Omental fat pad (tissue), 4 donors: ENCODE results near the gene RBM33. TPM values are rescaled to one million over a fixed set of nuclear protein-coding genes. Genes with fewer than 3 reads are reported as not detected.

Experiments
- ATAC-seq: fragments of 150-250 bp; one replicate; pipeline ENCODE4 v1.9.1; 2016; ENCODE audit warnings: mild to moderate bottlenecking, moderate library complexity; ENCODE audit not compliant: low FRiP score
- DNase-seq: peaks from one replicate; pipeline ENCODE4 v3.0.0-alpha.2; 2019; ENCODE audit warnings: low spot score
- CTCF ChIP-seq, 3 donors: fragments of 450-650 bp; IDR thresholded peaks; one replicate each; pipeline ENCODE4 v1.5.1; 2016 to 2017; ENCODE audit warnings: antibody characterized with exemption in 3 of 3, mild to moderate bottlenecking in 3 of 3, moderate library complexity in 2 of 3
- total RNA-seq, 4 donors: library from RNA; depleted of rRNA; stranded (reverse); fragments of >200 nt; gene quantifications; one replicate each; pipeline ENCODE4 v1.1.0, GENCODE V29; 2016

RBM33 gene
- total RNA-seq, 4 donors from 2014 or later: 19.5 to 53.4 (median 32.0) TPM

GRCh38 chr7:155802291-155802690 is 157.8 kb downstream of the RBM33 start:
- no peak for TF ChIP-seq CTCF (IDR thresholded peaks at IDR 0.05)
- DNase-seq (no peak), ATAC-seq (no peak)

- ATAC-seq (no peak), DNase-seq (no peak)
- TF ChIP-seq CTCF (IDR thresholded peaks at IDR 0.05): no peak
These were observed 158.5 kb downstream of the RBM33 start for GRCh38 chr7:155802906-155803417.

GRCh38 chr7:155803418-155804376 is 159.2 kb downstream of the RBM33 start:
- ATAC-seq: no peak
- TF ChIP-seq CTCF (IDR thresholded peaks at IDR 0.05): no peak
- no peak for DNase-seq

GRCh38 chr7:155804431-155804831 is 160.0 kb downstream of the RBM33 start:
- no peak for DNase-seq
- no peak for TF ChIP-seq CTCF (IDR thresholded peaks at IDR 0.05)
- no peak for ATAC-seq

GRCh38 chr7:155804897-155805825 is 160.7 kb downstream of the RBM33 start:
- peak; percentile 23 for ATAC-seq
- TF ChIP-seq CTCF (IDR thresholded peaks at IDR 0.05): no peak
- no peak for DNase-seq

- ATAC-seq (no peak), DNase-seq (no peak)
- TF ChIP-seq CTCF (IDR thresholded peaks at IDR 0.05): no peak
These were observed 161.3 kb downstream of the RBM33 start for GRCh38 chr7:155805826-155806095.
